Thoracic aorta (tissue), 2 donors: Measurements from ENCODE around the gene GPR151. TPM values are rescaled to one million over a fixed set of nuclear protein-coding genes. Genes with fewer than 3 reads are reported as not detected.
A peak's percentile ranks its signal among the peaks of the same experiment; 100 is the strongest.

Source experiments
- ATAC-seq: fragments of 150-250 bp; one replicate; pipeline ENCODE4 v1.8.0; 2017; ENCODE audit warnings: low read depth; ENCODE audit not compliant: insufficient number of reproducible peaks, low FRiP score
- DNase-seq: peaks from one replicate; pipeline ENCODE4 v3.0.0-alpha.2; 2020; ENCODE audit warnings: low spot score
- H3K27ac ChIP-seq, 2 donors: fragments of 200-600 bp; sonication (generic); 1 replicate in 1 of 2; 2 replicates in 1 of 2; pipeline ENCODE4 v1.5.1; 2016; ENCODE audit warnings: mild to moderate bottlenecking in 2 of 2, moderate library complexity in 2 of 2
- H3K27me3 ChIP-seq: fragments of 200-600 bp; sonication (generic); replicated peaks from 2 replicates; pipeline ENCODE4 v1.6.0; 2016; ENCODE audit warnings: mild to moderate bottlenecking; ENCODE audit not compliant: insufficient read depth
- H3K36me3 ChIP-seq: fragments of 200-600 bp; sonication (generic); one replicate; pipeline ENCODE4 v1.5.1; 2016
- H3K4me1 ChIP-seq, 2 donors: fragments of 200-600 bp; sonication (generic); 1 replicate in 1 of 2; 2 replicates in 1 of 2; pipeline versions ENCODE4 v1.5.1 to v1.6.0; 2016; ENCODE audit warnings: low read depth in 2 of 2, mild to moderate bottlenecking in 1 of 2; ENCODE audit not compliant: control insufficient read depth in 1 of 2
- H3K4me3 ChIP-seq: fragments of 200-600 bp; sonication (generic); 2 replicates; pipeline ENCODE4 v1.5.1; 2016; ENCODE audit warnings: mild to moderate bottlenecking
- H3K9me3 ChIP-seq: fragments of 200-600 bp; sonication (generic); 2 replicates; pipeline ENCODE4 v1.5.1; 2016
- total RNA-seq, 2 donors: library from RNA; depleted of rRNA; stranded (reverse); fragments of >200 nt; gene quantifications; one replicate each; pipeline versions ENCODE4 v1.1.0 to v1.2.3, GENCODE V29; 2016
- TF ChIP-seq, protein P1 (sequence below): fragments of 200-600 bp; sonication (generic); IDR thresholded peaks from one replicate; pipeline ENCODE4 v1.5.1; 2019; ENCODE audit warnings: antibody characterized with exemption

GPR151 gene
- total RNA-seq, 2 donors from 2014 or later: not detected

DNA sequence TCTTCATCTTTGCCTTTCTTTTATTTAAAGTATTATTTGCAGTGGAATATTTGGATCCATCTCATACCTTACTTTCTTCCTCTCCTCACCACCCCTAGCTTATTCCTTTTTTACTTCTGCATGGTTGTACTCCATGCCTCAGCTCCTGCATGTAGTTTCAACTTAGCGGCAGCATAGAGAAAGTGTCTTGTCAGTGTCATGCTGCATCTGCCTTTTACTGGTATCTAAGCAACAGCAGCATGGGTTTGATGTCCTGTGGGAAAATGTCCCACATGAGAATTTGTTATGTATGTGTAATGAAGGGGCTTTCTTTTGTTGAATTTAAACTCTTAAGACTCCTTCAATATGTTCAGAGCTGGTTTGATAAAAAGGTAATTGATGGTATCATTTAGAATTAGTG lies 48.2 kb downstream of the GPR151 start:
- no peak overlapping the region for H3K4me3 ChIP-seq
- no peaks in the 10 kb centered on the region for H3K27me3 ChIP-seq
- no peaks in the 10 kb centered on the region for H3K4me1 ChIP-seq
- TF ChIP-seq, protein P1, sequence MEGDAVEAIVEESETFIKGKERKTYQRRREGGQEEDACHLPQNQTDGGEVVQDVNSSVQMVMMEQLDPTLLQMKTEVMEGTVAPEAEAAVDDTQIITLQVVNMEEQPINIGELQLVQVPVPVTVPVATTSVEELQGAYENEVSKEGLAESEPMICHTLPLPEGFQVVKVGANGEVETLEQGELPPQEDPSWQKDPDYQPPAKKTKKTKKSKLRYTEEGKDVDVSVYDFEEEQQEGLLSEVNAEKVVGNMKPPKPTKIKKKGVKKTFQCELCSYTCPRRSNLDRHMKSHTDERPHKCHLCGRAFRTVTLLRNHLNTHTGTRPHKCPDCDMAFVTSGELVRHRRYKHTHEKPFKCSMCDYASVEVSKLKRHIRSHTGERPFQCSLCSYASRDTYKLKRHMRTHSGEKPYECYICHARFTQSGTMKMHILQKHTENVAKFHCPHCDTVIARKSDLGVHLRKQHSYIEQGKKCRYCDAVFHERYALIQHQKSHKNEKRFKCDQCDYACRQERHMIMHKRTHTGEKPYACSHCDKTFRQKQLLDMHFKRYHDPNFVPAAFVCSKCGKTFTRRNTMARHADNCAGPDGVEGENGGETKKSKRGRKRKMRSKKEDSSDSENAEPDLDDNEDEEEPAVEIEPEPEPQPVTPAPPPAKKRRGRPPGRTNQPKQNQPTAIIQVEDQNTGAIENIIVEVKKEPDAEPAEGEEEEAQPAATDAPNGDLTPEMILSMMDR: no peak
- H3K9me3 ChIP-seq: no peaks in the 10 kb centered on the region
- H3K36me3 ChIP-seq: peaks cover 32% of the 10 kb centered on the region
- no peak for DNase-seq
- no peak for ATAC-seq
- H3K27ac ChIP-seq: no peak overlapping the region

DNA sequence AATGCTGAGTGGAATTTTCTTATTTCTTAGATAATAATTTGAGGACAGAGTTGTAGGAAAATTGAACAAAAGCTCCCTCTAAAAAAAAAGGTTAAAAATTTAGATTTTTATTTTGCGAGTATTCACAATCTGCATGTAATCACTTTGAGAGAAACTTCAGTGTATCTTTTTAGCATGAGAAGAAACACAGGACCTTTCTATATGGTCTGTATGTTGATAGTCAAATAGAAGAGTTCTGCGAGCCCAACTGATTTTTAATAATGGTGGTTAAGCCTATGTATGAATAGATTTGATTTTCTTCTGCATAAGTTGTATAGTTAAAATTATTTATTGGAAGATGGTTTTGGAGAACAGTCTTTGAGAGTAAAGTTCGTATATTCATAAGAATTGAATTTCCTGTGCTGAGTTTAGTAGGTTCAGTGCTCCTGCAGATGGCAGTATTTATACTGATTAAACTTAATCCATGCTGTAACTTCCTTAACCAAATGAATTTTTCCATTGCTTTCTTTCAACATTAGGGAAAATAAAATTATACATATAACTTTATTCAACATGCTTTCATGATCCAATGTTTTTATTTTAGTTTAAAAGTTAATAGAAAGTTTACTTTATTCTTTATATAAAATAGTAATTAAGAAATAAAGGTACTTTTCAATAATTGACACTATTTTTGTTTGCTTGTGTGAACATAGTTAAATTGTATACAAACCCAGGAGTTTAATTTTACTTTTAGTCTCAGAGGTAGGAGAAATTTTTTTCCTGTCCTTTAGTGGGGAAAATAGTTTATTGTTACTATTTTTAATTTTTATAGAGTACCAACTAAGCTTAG lies 49.3 kb downstream of the GPR151 start:
- Histone ChIP-seq H3K4me3 (no peak overlapping the region), H3K9me3 (no peaks in the 10 kb centered on the region), H3K36me3 (peaks cover 27% of the 10 kb centered on the region), H3K4me1 (no peaks in the 10 kb centered on the region), H3K27me3 (no peaks in the 10 kb centered on the region), H3K27ac (no peak overlapping the region)
- ATAC-seq: no peak
- DNase-seq: no peak
- TF ChIP-seq, protein P1: peak; percentile 29

DNA sequence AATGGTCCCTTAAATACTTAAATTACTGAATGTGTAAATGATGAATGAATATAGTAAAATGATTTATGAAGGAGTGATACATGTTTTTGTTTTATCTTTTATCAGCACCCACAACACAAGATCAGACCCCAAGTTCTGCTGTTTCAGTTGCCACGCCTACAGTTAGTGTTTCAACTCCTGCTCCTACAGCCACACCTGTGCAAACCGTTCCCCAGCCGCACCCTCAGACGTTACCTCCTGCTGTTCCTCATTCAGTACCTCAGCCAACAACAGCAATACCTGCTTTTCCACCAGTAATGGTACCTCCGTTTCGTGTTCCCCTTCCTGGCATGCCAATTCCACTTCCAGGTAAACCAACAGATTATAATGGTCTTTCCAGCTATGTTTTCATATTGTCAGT lies 52.5 kb downstream of the GPR151 start:
- Histone ChIP-seq H3K9me3 (no peaks in the 10 kb centered on the region), H3K27ac (no peak overlapping the region), H3K4me1 (no peaks in the 10 kb centered on the region), H3K4me3 (no peak overlapping the region), H3K36me3 (peaks cover 25% of the 10 kb centered on the region), H3K27me3 (no peaks in the 10 kb centered on the region)
- TF ChIP-seq, protein P1: no peak
- DNase-seq: no peak
- no peak for ATAC-seq

Other genes starting within 250 kb of the GPR151 start
- not detected for gene POU4F3, start 177.4 kb downstream of the GPR151 start, total RNA-seq
- gene TCERG1, start 68.9 kb downstream of the GPR151 start, total RNA-seq: 100 to 1,000 TPM in 1 of 2 donors, 10 to 100 TPM in 1; 45.2 to 125 TPM